ENCODE results near the gene MARCHF7. TPM values are rescaled to one million over a fixed set of nuclear protein-coding genes. Genes with fewer than 3 reads are reported as not detected.

MARCHF7 gene
- total RNA-seq, 1 donor from 2014 or later: 70.7 TPM

GRCh38 chr2:159753797-159754196 lies 41.5 kb downstream of the MARCHF7 start:
- no peak for DNase-seq
- intact Hi-C loops (cut with DNase I): no loop called here
- peak; percentile 43 for ATAC-seq (ENCODE audit: poor library complexity)

DNA sequence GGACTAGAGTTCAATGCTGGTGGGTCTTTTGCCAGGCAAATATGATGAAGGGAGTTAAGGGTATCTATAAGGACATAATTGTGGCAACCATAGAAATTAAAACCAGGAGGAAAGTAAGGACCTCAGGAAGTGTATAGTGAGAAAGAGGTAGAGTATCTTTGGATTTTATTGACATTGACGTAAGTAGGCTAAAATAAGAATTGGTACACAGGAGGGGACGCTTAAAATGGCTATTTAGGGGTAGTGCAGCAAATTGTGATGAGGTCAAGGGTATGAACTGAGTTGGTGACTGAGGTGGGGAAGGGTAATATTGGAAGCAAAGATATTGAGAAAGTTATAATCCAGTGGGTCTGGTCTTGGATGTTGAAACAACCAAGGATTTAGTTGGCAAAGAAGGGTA lies 42.7 kb downstream of the MARCHF7 start:
- peak; percentile 22 for ATAC-seq (ENCODE audit: poor library complexity)
- intact Hi-C loops (cut with DNase I): no loop called here
- DNase-seq: no peak

GRCh38 chr2:159755788-159756187 lies 43.5 kb downstream of the MARCHF7 start:
- ATAC-seq (ENCODE audit: poor library complexity) (no peak), DNase-seq (no peak)
- intact Hi-C loops (cut with DNase I): no loop called here

- DNase-seq (no peak), ATAC-seq (ENCODE audit: poor library complexity) (no peak)
- intact Hi-C loops (cut with DNase I): no loop called here
Observed at GRCh38 chr2:159758239-159758638, 45.9 kb downstream of the MARCHF7 start.

- intact Hi-C loops (cut with DNase I): no loop called here
- DNase-seq (no peak), ATAC-seq (ENCODE audit: poor library complexity) (no peak)
Observed at GRCh38 chr2:159758686-159759085, 46.4 kb downstream of the MARCHF7 start.

GRCh38 chr2:159759577-159759976 lies 47.3 kb downstream of the MARCHF7 start:
- intact Hi-C loops (cut with DNase I): no loop called here
- ATAC-seq (ENCODE audit: poor library complexity): no peak

DNA sequence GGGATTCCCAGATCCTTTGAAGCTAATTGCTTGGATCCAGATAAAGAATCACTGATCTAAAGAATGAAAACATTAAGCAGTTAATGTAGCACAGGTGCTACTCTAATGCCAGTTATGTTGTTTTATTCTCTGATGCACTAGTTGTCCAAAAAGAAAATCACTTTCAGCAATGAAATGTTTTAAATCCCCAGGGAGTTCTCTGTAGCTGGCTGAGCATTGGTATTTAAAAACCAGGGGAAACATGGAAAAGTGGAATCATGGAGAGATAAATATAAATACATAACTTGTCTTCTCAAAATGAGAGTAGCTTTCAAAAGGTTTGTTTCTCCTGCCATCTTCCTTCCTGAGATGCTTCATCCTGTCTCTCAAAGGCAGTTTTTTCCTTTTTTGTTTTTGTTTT lies 48.0 kb downstream of the MARCHF7 start:
- ATAC-seq (ENCODE audit: poor library complexity) (no peak), DNase-seq (no peak)
- intact Hi-C loops (cut with DNase I): no loop called here

More at GRCh38 chr2:159759577-159759976, 47.3 kb downstream of the MARCHF7 start:
- DNase-seq: no peak

DNA sequence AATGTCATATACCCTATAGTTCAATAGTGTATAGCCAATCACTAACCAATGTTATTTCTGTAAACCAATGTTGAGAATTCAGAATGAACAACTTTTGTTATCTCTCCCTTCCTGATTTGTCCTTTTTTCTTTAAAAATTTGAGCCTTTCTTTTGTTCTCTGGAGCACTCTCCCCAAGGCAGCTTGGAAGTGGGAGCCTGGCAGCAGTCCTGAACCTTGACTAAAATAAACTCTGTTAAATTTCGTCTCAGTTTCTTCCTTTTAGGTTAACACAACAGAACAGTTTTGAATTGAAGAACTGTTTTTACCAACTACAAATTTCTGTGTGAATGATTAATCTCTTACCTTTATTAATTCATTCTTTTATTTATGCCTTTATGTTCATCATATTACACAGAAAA lies 49.8 kb downstream of the MARCHF7 start:
- ATAC-seq (ENCODE audit: poor library complexity) (no peak), DNase-seq (no peak)
- intact Hi-C loops (cut with DNase I): no loop called here

Other genes starting within 250 kb of the MARCHF7 start
- gene BAZ2B, start 96.0 kb upstream of the MARCHF7 start, total RNA-seq: 27.0 TPM
- 19.7 TPM for gene CD302, start 85.7 kb downstream of the MARCHF7 start, total RNA-seq
- gene LY75, start 192.2 kb downstream of the MARCHF7 start, total RNA-seq: 0.75 TPM